SK-N-SH (cell line): ENCODE measurements around the gene DSTN. TPM values are rescaled to one million over a fixed set of nuclear protein-coding genes. Genes with fewer than 3 reads are reported as not detected.
"Not testable (repeated sequence)": the region's sequence is repeated elsewhere in the genome, so short reads cannot be mapped to it uniquely, and the experiment has no call there.

Experiments used
- CTCF ChIA-PET: fragments of 300-600, 350-600 bp; formaldehyde crosslinking; extraction: SDS; loops from one replicate; lab custom pipeline; 2021; lab: Yijun Ruan, JAX
- POLR2A ChIA-PET: fragments of 350-600 bp; sonication (Branson Sonifier 250); formaldehyde crosslinking; extraction: SDS; loops from one replicate; lab custom pipeline; 2020; ENCODE audit warnings: antibody characterized with exemption, inconsistent platforms; lab: Yijun Ruan, JAX
- DNase-seq: peaks from one replicate; pipeline ENCODE4 v3.0.0; 2012
- H2AFZ ChIP-seq: fragments of 200-600 bp; sonication (generic); 2 replicates; pipeline ENCODE4 v1.8.1; 2016; ENCODE audit warnings: antibody characterized with exemption, mild to moderate bottlenecking, low read depth
- H3F3A ChIP-seq: fragments of 200-600 bp; sonication (generic); replicated peaks from 2 replicates; pipeline ENCODE3; 2016; ENCODE audit warnings: antibody characterized with exemption, mild to moderate bottlenecking; ENCODE audit not compliant: insufficient read depth
- H3K27ac ChIP-seq, 2 experiments: fragments of 200-500 bp in 1 of 2; fragments of 200-600 bp in 1 of 2; sonication (Bioruptor generic) in 1 of 2; sonication (generic), shearing (Covaris generic) in 1 of 2; 2 replicates each; pipeline versions ENCODE4 v1.5.1 to v1.6.1; 2014 to 2016; ENCODE audit warnings: low read depth in 2 of 2, inconsistent platforms in 1 of 2, low read length in 1 of 2, mild to moderate bottlenecking in 1 of 2, mixed read lengths in 1 of 2
- H3K27me3 ChIP-seq: fragments of 200-600 bp; sonication (generic), shearing (Covaris generic); 2 replicates; pipeline ENCODE4 v1.6.1; 2016; ENCODE audit warnings: mixed run types; ENCODE audit not compliant: insufficient read depth
- H3K36me3 ChIP-seq, 2 experiments: fragments of 200-500 bp in 1 of 2; fragments of 200-600 bp in 1 of 2; sonication (Bioruptor generic) in 1 of 2; sonication (generic) in 1 of 2; replicated peaks in 1 of 2; 2 replicates each; pipeline versions ENCODE3 to v1.5.1; 2014 to 2016; ENCODE audit warnings: low read length in 1 of 2, mild to moderate bottlenecking in 1 of 2; ENCODE audit not compliant: insufficient read depth in 2 of 2, control insufficient read depth in 1 of 2
- H3K4me1 ChIP-seq, 2 experiments: fragments of 200-500 bp in 1 of 2; fragments of 200-600 bp in 1 of 2; sonication (Bioruptor generic) in 1 of 2; sonication (generic), shearing (Covaris generic) in 1 of 2; 2 replicates each; pipeline versions ENCODE4 v1.5.1 to v1.6.1; 2014 to 2016; ENCODE audit warnings: low read depth in 1 of 2, low read length in 1 of 2, mixed run types in 1 of 2; ENCODE audit not compliant: insufficient read depth in 2 of 2, control insufficient read depth in 1 of 2
- H3K4me2 ChIP-seq: fragments of 200-600 bp; sonication (generic), shearing (Covaris generic); 2 replicates; pipeline ENCODE4 v1.6.1; 2017; ENCODE audit warnings: mixed run types
- H3K4me3 ChIP-seq, 2 experiments: fragments of 200-500 bp in 1 of 2; fragments of 200-600 bp in 1 of 2; sonication (Bioruptor generic) in 1 of 2; sonication (generic), shearing (Covaris generic) in 1 of 2; 2 replicates each; pipeline versions ENCODE4 v1.5.1 to v1.8.1; 2014 to 2016; ENCODE audit warnings: low read depth in 2 of 2, inconsistent platforms in 1 of 2, low read length in 1 of 2, mild to moderate bottlenecking in 1 of 2, mixed read lengths in 1 of 2, moderate library complexity in 1 of 2
- H3K79me2 ChIP-seq: fragments of 200-600 bp; sonication (generic); 2 replicates; pipeline ENCODE4 v1.8.1; 2017; ENCODE audit warnings: mild to moderate bottlenecking; ENCODE audit not compliant: insufficient read depth
- H3K9ac ChIP-seq: fragments of 200-600 bp; sonication (generic); 2 replicates; pipeline ENCODE4 v1.6.1; 2017; ENCODE audit warnings: mixed run types
- H3K9me2 ChIP-seq: fragments of 200-600 bp; sonication (generic); 2 replicates; pipeline ENCODE4 v1.6.1; 2017; ENCODE audit warnings: mixed run types
- H3K9me3 ChIP-seq: fragments of 200-600 bp; sonication (generic); 2 replicates; pipeline ENCODE4 v1.6.1; 2017; ENCODE audit warnings: mixed run types, mild to moderate bottlenecking, moderate library complexity
- H4K20me1 ChIP-seq: fragments of 200-600 bp; sonication (generic); 2 replicates; pipeline ENCODE4 v1.6.1; 2017; ENCODE audit warnings: mild to moderate bottlenecking, mixed run types; ENCODE audit not compliant: insufficient read depth
- CTCF ChIP-seq: fragments of 200-600 bp; sonication (generic); IDR thresholded peaks from 2 replicates; pipeline ENCODE4 v1.6.1; 2017; ENCODE audit warnings: antibody characterized with exemption, mild to moderate bottlenecking, moderate library complexity
- EZH2phosphoT487 ChIP-seq: fragments of 200-600 bp; sonication (generic); IDR thresholded peaks from 2 replicates; pipeline ENCODE4 v1.6.1; 2017; ENCODE audit warnings: low read depth, mixed run types, mild to moderate bottlenecking, antibody characterized with exemption, moderate library complexity, borderline replicate concordance
- GATA2 ChIP-seq: sonication (generic); formaldehyde crosslinking; IDR thresholded peaks from 2 replicates; pipeline ENCODE4 v1.5.0; 2020; ENCODE audit warnings: mild to moderate bottlenecking, missing genetic modification reagents
- IRF3 ChIP-seq: fragments of 150-350 bp; IDR thresholded peaks from 2 replicates; pipeline ENCODE4 v1.6.1; 2016; ENCODE audit warnings: mild to moderate bottlenecking, low read depth, low read length
- REST ChIP-seq: IDR thresholded peaks from 2 replicates; pipeline ENCODE4 v1.6.1; 2012; ENCODE audit warnings: mild to moderate bottlenecking, low read depth, low read length, moderate library complexity
- YY1 ChIP-seq: IDR thresholded peaks from 2 replicates; pipeline ENCODE4 v1.4.0; 2012; ENCODE audit warnings: low read depth, mild to moderate bottlenecking
- WGBS: methylation state at CpG from one replicate; pipeline ENCODE4 v1.1.6; 2017; ENCODE audit warnings: low lambda C conversion rate; 5-methylcytosine and 5-hydroxymethylcytosine counted together
- polyA plus RNA-seq, 3 experiments: library from polyadenylated mRNA; depleted of rRNA; stranded (reverse); fragments of >200 nt; gene quantifications; 2 replicates each; pipeline ENCODE4 v1.2.3, GENCODE V29; 2012

DSTN gene
- polyA plus RNA-seq, 1 of the 3 experiments (the other 2 are of a cell fraction): 167 TPM

- H3K36me3 ChIP-seq: peaks cover 8 to 34% of the 10 kb centered on the region in 2 experiments
- H3K4me1 ChIP-seq: peaks cover 0 to 23% of the 10 kb centered on the region in 2 experiments; a peak in 2 of 4 replicates
- H3K27me3 ChIP-seq: no peaks in the 10 kb centered on the region
- peaks cover 20% of the 10 kb centered on the region for H3F3A ChIP-seq
- H3K4me3 ChIP-seq: no peak overlapping the region
- POLR2A ChIA-PET: no interaction called here
- no peak overlapping the region for H3K9ac ChIP-seq
- no peak overlapping the region for H3K27ac ChIP-seq
- H3K79me2 ChIP-seq: peaks cover 87% of the 10 kb centered on the region
- no peak overlapping the region for H3K4me2 ChIP-seq
- no peaks in the 10 kb centered on the region for H3K9me3 ChIP-seq
- H4K20me1 ChIP-seq: peaks cover 56% of the 10 kb centered on the region
- H2AFZ ChIP-seq: no peak overlapping the region
- CTCF ChIA-PET: interaction anchor here (1.0 kb wide), 1 partner anchor 10 kb away, joined by 5 read pairs; no protein-coding TSS in a partner anchor
- no peaks in the 10 kb centered on the region for H3K9me2 ChIP-seq
- TF ChIP-seq REST: no peak
- TF ChIP-seq YY1: no peak
- no peak for TF ChIP-seq GATA2 (CRISPR knock-in tag)
- TF ChIP-seq IRF3: no peak
- no peak for TF ChIP-seq EZH2phosphoT487
- TF ChIP-seq CTCF: no peak
- WGBS: 97% methylated on average over 2 of the region's 2 CpGs
- DNase-seq: no peak
Observed at GRCh38 chr20:17658648-17658993, 88.7 kb downstream of the DSTN start.

DNA sequence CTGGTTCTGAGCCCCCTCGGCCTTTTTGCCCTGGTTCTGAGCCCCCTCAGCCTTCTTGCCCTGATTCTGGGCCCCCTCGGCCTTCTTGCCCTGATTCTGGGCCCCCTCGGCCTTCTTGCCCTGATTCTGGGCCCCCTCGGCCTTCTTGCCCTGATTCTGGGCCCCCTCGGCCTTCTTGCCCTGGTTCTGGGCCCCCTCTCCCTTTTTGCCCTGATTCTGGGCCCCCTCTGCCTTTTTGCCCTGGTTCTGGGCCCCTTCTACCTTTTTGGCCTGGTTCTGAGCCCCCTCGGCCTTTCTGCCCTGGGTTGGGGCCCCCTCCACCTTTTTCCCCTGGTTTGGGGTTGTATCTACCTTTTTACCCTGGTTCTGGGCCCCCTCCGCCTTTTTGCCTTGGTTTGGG is 89.5 kb downstream of the DSTN start:
- DNase-seq, H2AFZ ChIP-seq, H3K9me3 ChIP-seq, H3K9me2 ChIP-seq, H3K27ac ChIP-seq, POLR2A ChIA-PET, H3K9ac ChIP-seq, H3K4me2 ChIP-seq, H3K27me3 ChIP-seq, H3K4me3 ChIP-seq: not testable (repeated sequence)
- peaks cover 8 to 28% of the 10 kb centered on the region in 2 experiments for H3K36me3 ChIP-seq
- peaks cover 0 to 24% of the 10 kb centered on the region in 2 experiments; a peak in 2 of 4 replicates for H3K4me1 ChIP-seq
- peaks cover 87% of the 10 kb centered on the region for H3K79me2 ChIP-seq
- WGBS: 92% methylated on average over 7 of the region's 7 CpGs
- peaks cover 56% of the 10 kb centered on the region for H4K20me1 ChIP-seq
- CTCF ChIA-PET: interaction anchor here (0.9 kb wide), 1 partner anchor 337 kb away, joined by 3 read pairs; no protein-coding TSS in a partner anchor
- peaks cover 20% of the 10 kb centered on the region for H3F3A ChIP-seq

Other genes with a start within 250 kb of the DSTN start
- 6.7 and 7.1 TPM in 2 replicates for gene BFSP1, start 38.7 kb upstream of the DSTN start, polyA plus RNA-seq (2012; rRNA removed)
- gene RRBP1, start 112.2 kb downstream of the DSTN start, polyA plus RNA-seq (2012; rRNA removed): 31.0 and 50.2 TPM in 2 replicates
- gene BANF2, start 129.9 kb downstream of the DSTN start, polyA plus RNA-seq (2012; rRNA removed): not detected in 2 replicates